Activated T-cell treated with anti-CD3 and anti-CD28 coated beads for 24 hours (primary cell): ENCODE data around the gene DLEU7.

Experiments used
- DNase-seq: peaks from one replicate; pipeline ENCODE4 v3.0.0-alpha.2; 2020; ENCODE audit warnings: low read depth

Gene DLEU7

GRCh38 chr13:50843257-50844083 is at the start of gene DLEU7:
Gene DLEU7, minus strand, starts transcription at chr13:50843692. Its CDS starts 46 bp downstream, at chr13:50843646.
- DNase-seq = no peak

- DNase-seq = no peak
These were observed 48.9 kb upstream of the DLEU7 start for GRCh38 chr13:50892210-50892944.

- no peak for DNase-seq
These were observed 47.7 kb upstream of the DLEU7 start for GRCh38 chr13:50891206-50891605.

- no peak for DNase-seq
These were observed 45.8 kb upstream of the DLEU7 start for GRCh38 chr13:50889317-50889716.

GRCh38 chr13:50888362-50888761 is 44.9 kb upstream of the DLEU7 start:
- no peak for DNase-seq

- DNase-seq = no peak
These were observed 43.7 kb upstream of the DLEU7 start for GRCh38 chr13:50887151-50887550.

GRCh38 chr13:50884265-50884664 is 40.8 kb upstream of the DLEU7 start:
- DNase-seq = no peak

- DNase-seq = no peak
These were observed 40.2 kb upstream of the DLEU7 start for GRCh38 chr13:50883728-50884127.

- DNase-seq = no peak
These were observed 39.4 kb upstream of the DLEU7 start for GRCh38 chr13:50882816-50883435.

- DNase-seq = no peak
These were observed 30.5 kb upstream of the DLEU7 start for GRCh38 chr13:50873991-50874390.

- DNase-seq = no peak
These were observed 30.0 kb upstream of the DLEU7 start for GRCh38 chr13:50873467-50873866.

GRCh38 chr13:50871405-50871804 is 27.9 kb upstream of the DLEU7 start:
- no peak for DNase-seq

- DNase-seq = no peak
These were observed 24.1 kb upstream of the DLEU7 start for GRCh38 chr13:50867637-50867945.

- no peak for DNase-seq
These were observed 23.5 kb upstream of the DLEU7 start for GRCh38 chr13:50866817-50867636.

GRCh38 chr13:50864492-50864891 is 21.0 kb upstream of the DLEU7 start:
- no peak for DNase-seq

GRCh38 chr13:50855681-50856080 is 12.2 kb upstream of the DLEU7 start:
- no peak for DNase-seq

GRCh38 chr13:50850445-50850844 is 7.0 kb upstream of the DLEU7 start:
- DNase-seq = no peak

- DNase-seq = no peak
These were observed 4.0 kb upstream of the DLEU7 start for GRCh38 chr13:50847501-50847900.

GRCh38 chr13:50846861-50847475 is 3.5 kb upstream of the DLEU7 start:
- DNase-seq = no peak

- DNase-seq = no peak
These were observed 1.7 kb upstream of the DLEU7 start for GRCh38 chr13:50845211-50845610.

- no peak for DNase-seq
These were observed 788 bp upstream of the DLEU7 start for GRCh38 chr13:50844084-50844875.
